ENCODE results near the gene TENM3.

TENM3 gene

GRCh38 chr4:182277377-182277776 is 34.2 kb downstream of the TENM3 start:
- TF ChIP-seq ZFX (IDR thresholded peaks at IDR 0.05), result no peak
- TF ChIP-seq CTCF (conservative IDR thresholded peaks at IDR 0.05), result no peak
- no peak overlapping the region for H3K27ac ChIP-seq

GRCh38 chr4:182278729-182279128 is 35.5 kb downstream of the TENM3 start:
- TF ChIP-seq ZFX (IDR thresholded peaks at IDR 0.05), result no peak
- no peak for TF ChIP-seq CTCF (conservative IDR thresholded peaks at IDR 0.05)
- H3K27ac ChIP-seq, result no peak overlapping the region

GRCh38 chr4:182280436-182281111 is 37.4 kb downstream of the TENM3 start:
- H3K27ac ChIP-seq, result no peak overlapping the region
- no peak for TF ChIP-seq CTCF (conservative IDR thresholded peaks at IDR 0.05)
- TF ChIP-seq ZFX (IDR thresholded peaks at IDR 0.05), result no peak

GRCh38 chr4:182286035-182286434 is 42.8 kb downstream of the TENM3 start:
- no peak for TF ChIP-seq ZFX (IDR thresholded peaks at IDR 0.05)
- no peak for TF ChIP-seq CTCF (conservative IDR thresholded peaks at IDR 0.05)
- no peak overlapping the region for H3K27ac ChIP-seq

- TF ChIP-seq ZFX (IDR thresholded peaks at IDR 0.05) (no peak), CTCF (conservative IDR thresholded peaks at IDR 0.05) (no peak)
- no peak overlapping the region for H3K27ac ChIP-seq
Observed at GRCh38 chr4:182286931-182287330, 43.7 kb downstream of the TENM3 start.

GRCh38 chr4:182288534-182288933 is 45.3 kb downstream of the TENM3 start:
- H3K27ac ChIP-seq, result no peak overlapping the region
- no peak for TF ChIP-seq CTCF (conservative IDR thresholded peaks at IDR 0.05)
- TF ChIP-seq ZFX (IDR thresholded peaks at IDR 0.05), result no peak

- H3K27ac ChIP-seq, result no peak overlapping the region
- no peak for TF ChIP-seq ZFX (IDR thresholded peaks at IDR 0.05)
- TF ChIP-seq CTCF (conservative IDR thresholded peaks at IDR 0.05), result no peak
Observed at GRCh38 chr4:182289809-182290208, 46.6 kb downstream of the TENM3 start.

Data from C4-2B (cell line).